ENCODE results near the gene CACNA2D3.

GRCh38 chr3:54791501-54792156 lies 669.3 kb downstream of the CACNA2D3 start:
- TF ChIP-seq POLR2AphosphoS5 (IDR thresholded peaks at IDR 0.05) = no peak
- no peak for TF ChIP-seq CTCF (IDR thresholded peaks at IDR 0.05)
- TF ChIP-seq POLR2A (IDR thresholded peaks at IDR 0.05) = no peak
